Measurements from ENCODE around the gene OLFML1. TPM values are rescaled to one million over a fixed set of nuclear protein-coding genes. Genes with fewer than 3 reads are reported as not detected.
A peak's percentile ranks its signal among the peaks of the same experiment; 100 is the strongest.

The OLFML1 gene
- total and polyA plus RNA-seq, 2 of the 8 experiments (the other 6 are each of a cell fraction or from before 2014, with no cell fraction given) = 0.24 TPM; not detected in 1

DNA sequence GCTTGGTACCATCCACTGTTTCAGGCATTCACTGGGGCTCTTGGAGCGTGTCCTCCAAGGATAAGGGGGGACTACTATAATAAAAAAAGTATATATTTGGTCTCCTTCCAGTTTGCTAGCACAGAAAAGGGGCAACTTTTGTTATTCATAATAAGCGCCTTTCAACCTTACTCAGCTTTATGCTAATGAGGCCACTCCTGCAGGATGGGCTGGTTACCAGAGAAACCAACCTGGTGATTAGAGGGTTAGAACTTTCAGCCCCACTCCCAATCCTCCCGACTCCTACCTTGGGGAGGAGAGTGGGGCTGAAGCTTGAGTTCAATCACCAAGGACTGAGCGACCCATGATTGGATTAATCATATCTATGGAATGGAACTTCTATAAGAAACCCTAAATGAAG lies 60.3 kb downstream of the OLFML1 start:
- Histone ChIP-seq H4K91ac (replicated peaks; ENCODE audit: insufficient read length, low read length) (no peak overlapping the region), H2BK120ac (replicated peaks; ENCODE audit: low read depth, low read length) (no peak overlapping the region), H3K27me3 (replicated peaks in 1 of 4; ENCODE audit: control insufficient read depth in 3 of 4, extremely low read depth in 1 of 4, insufficient read depth in 3 of 4, low read length in 3 of 4) (no peaks in the 10 kb centered on the region), H4K8ac (ENCODE audit: extremely low read depth, insufficient read depth, low read length) (no peak overlapping the region), H3K23ac (ENCODE audit: insufficient read length) (no peak overlapping the region), H4K20me1 (replicated peaks in 1 of 2; ENCODE audit: control insufficient read depth in 1 of 2, insufficient read depth in 2 of 2, low read length in 2 of 2) (no peaks in the 10 kb centered on the region), H3K27ac (ENCODE audit: low read depth, low read length) (no peak overlapping the region), H3K79me2 (ENCODE audit: control insufficient read depth in 1 of 2, insufficient read depth in 2 of 2, low read length in 2 of 2) (no peaks in the 10 kb centered on the region), H2BK15ac (ENCODE audit: low read length) (no peak overlapping the region), H4K5ac (ENCODE audit: insufficient read length, low read depth, low read length) (no peak overlapping the region), H3K4me3 (ENCODE audit: extremely low read depth in 1 of 4, insufficient read depth in 2 of 4, low read depth in 3 of 4, low read length in 4 of 4) (no peak overlapping the region), H3K14ac (ENCODE audit: insufficient read length) (no peak overlapping the region), H3K4me2 (ENCODE audit: insufficient read depth in 1 of 2, low read depth in 2 of 2, low read length in 2 of 2) (peak overlapping the region in 1 of 2 experiments; percentile 31; a peak in 1 of 4 replicates), H2AFZ (ENCODE audit: low read length) (no peak overlapping the region), H3K56ac (replicated peaks; ENCODE audit: insufficient read length, low read depth, low read length) (no peak overlapping the region), H2BK12ac (ENCODE audit: low read depth, low read length) (no peak overlapping the region), H3K36me3 (ENCODE audit: control insufficient read depth in 2 of 4, insufficient read depth in 4 of 4, low read length in 3 of 4) (no peaks in the 10 kb centered on the region), H3K9me3 (ENCODE audit: insufficient read depth in 2 of 2, low read depth in 1 of 2, low read length in 1 of 2) (no peaks in the 10 kb centered on the region), H3K4me1 (replicated peaks in 1 of 4; ENCODE audit: control insufficient read depth in 3 of 4, insufficient read depth in 4 of 4, low read length in 3 of 4) (peaks cover 0 to 7% (median 4%) of the 10 kb centered on the region in 4 experiments; a peak in 4 of 7 replicates), H2AK5ac (ENCODE audit: low read depth, low read length) (no peak overlapping the region), H3K18ac (ENCODE audit: extremely low read depth, low read length) (no peak overlapping the region), H2BK20ac (ENCODE audit: low read length) (no peak overlapping the region), H3K79me1 (ENCODE audit: low read depth, low read length) (no peaks in the 10 kb centered on the region; the same call in 1 of the 2 replicates), H3K9ac (replicated peaks in 1 of 4; ENCODE audit: extremely low read depth in 1 of 4, low read depth in 3 of 4, low read length in 3 of 4) (no peak overlapping the region), H3K23me2 (ENCODE audit: low read depth, low read length) (no peaks in the 10 kb centered on the region), H3K4ac (replicated peaks; ENCODE audit: insufficient read length, low read depth, low read length) (no peak overlapping the region), H2BK5ac (ENCODE audit: low read depth, low read length) (no peak overlapping the region)
- ChIA-PET POLR2A (ENCODE audit: partially characterized antibody) (interaction anchor here (0.5 kb wide), 1 partner anchor 14 kb away, joined by 3 read pairs; no protein-coding TSS in a partner anchor), CTCF (ENCODE audit: partially characterized antibody) (interaction anchor here (0.8 to 7.6 kb wide), 6 partner anchors 11 to 142 kb away, joined by 3 to 54 read pairs (median 18); no protein-coding TSS in a partner anchor)
- no peak for DNase-seq (ENCODE audit: low read depth in 1 of 2, low spot score in 2 of 2)
- TF ChIP-seq, protein P1, sequence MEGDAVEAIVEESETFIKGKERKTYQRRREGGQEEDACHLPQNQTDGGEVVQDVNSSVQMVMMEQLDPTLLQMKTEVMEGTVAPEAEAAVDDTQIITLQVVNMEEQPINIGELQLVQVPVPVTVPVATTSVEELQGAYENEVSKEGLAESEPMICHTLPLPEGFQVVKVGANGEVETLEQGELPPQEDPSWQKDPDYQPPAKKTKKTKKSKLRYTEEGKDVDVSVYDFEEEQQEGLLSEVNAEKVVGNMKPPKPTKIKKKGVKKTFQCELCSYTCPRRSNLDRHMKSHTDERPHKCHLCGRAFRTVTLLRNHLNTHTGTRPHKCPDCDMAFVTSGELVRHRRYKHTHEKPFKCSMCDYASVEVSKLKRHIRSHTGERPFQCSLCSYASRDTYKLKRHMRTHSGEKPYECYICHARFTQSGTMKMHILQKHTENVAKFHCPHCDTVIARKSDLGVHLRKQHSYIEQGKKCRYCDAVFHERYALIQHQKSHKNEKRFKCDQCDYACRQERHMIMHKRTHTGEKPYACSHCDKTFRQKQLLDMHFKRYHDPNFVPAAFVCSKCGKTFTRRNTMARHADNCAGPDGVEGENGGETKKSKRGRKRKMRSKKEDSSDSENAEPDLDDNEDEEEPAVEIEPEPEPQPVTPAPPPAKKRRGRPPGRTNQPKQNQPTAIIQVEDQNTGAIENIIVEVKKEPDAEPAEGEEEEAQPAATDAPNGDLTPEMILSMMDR (IDR thresholded peaks at IDR 0.05; ENCODE audit: control extremely low read depth in 1 of 3, insufficient read depth in 1 of 3, low read depth in 1 of 3, low read length in 3 of 3) = no peak
- TF ChIP-seq EP300 (IDR thresholded peaks at IDR 0.05; ENCODE audit: borderline replicate concordance in 1 of 2, low read depth in 2 of 2, low read length in 2 of 2) = no peak
- no peak for TF ChIP-seq CHD1 (IDR thresholded peaks at IDR 0.05; ENCODE audit: low read depth, low read length)
- TF ChIP-seq, protein P2, sequence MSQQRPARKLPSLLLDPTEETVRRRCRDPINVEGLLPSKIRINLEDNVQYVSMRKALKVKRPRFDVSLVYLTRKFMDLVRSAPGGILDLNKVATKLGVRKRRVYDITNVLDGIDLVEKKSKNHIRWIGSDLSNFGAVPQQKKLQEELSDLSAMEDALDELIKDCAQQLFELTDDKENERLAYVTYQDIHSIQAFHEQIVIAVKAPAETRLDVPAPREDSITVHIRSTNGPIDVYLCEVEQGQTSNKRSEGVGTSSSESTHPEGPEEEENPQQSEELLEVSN (IDR thresholded peaks at IDR 0.05) = no peak
- TF ChIP-seq TAF7 (optimal IDR thresholded peaks at IDR 0.05; ENCODE audit: borderline replicate concordance, low read depth, low read length) = no peak
- no peak for TF ChIP-seq PHF8 (conservative IDR thresholded peaks at IDR 0.05; ENCODE audit: low read depth, low read length)
- FAIRE-seq = no peak
- WGBS, 2 experiments (ENCODE audit: extremely low coverage in 1 of 2, insufficient coverage in 1 of 2, insufficient read length in 1 of 2, insufficient replicate concordance in 2 of 2, low coverage in 1 of 2, low lambda C conversion rate in 2 of 2, missing lambda C conversion rate in 1 of 2) = 92% methylated on average over 4 of the region's 4 CpGs; no CpG with 5 or more reads in 1 of the 2 experiments
